CD14-positive monocyte (primary cell): ENCODE measurements around the gene KIF24. TPM values are rescaled to one million over a fixed set of nuclear protein-coding genes. Genes with fewer than 3 reads are reported as not detected.
"Not testable (repeated sequence)": the region's sequence is repeated elsewhere in the genome, so short reads cannot be mapped to it uniquely, and the experiment has no call there.

Experiments used
- DNase-seq, 3 donors: peaks; one replicate each; pipeline ENCODE4 v3.0.0-alpha.2; 2011 to 2022
- H2AFZ ChIP-seq: 2 replicates; pipeline ENCODE4 v1.6.0; 2012; ENCODE audit warnings: mild to moderate bottlenecking, low read depth, low read length, inconsistent platforms; ENCODE audit not compliant: insufficient read depth, poor library complexity, severe bottlenecking
- H3K27ac ChIP-seq, 2 donors: 1 replicate in 1 of 2; 2 replicates in 1 of 2; pipeline ENCODE4 v1.5.1; 2012 to 2013; ENCODE audit warnings: low read length in 2 of 2, control low read depth in 1 of 2, inconsistent platforms in 1 of 2, low read depth in 1 of 2, mild to moderate bottlenecking in 1 of 2
- H3K27me3 ChIP-seq, 2 donors: one replicate each; pipeline versions ENCODE4 v1.6.0 to v1.6.1; 2011 to 2013; ENCODE audit warnings: low read length in 2 of 2; ENCODE audit not compliant: control insufficient read depth in 2 of 2, insufficient read depth in 2 of 2
- H3K36me3 ChIP-seq, 2 donors: replicated peaks in 1 of 2; 1 replicate in 1 of 2; 2 replicates in 1 of 2; pipeline versions ENCODE4 v1.5.1 to v1.6.1; 2012 to 2013; ENCODE audit warnings: low read length in 2 of 2, control low read depth in 1 of 2, inconsistent platforms in 1 of 2, mild to moderate bottlenecking in 1 of 2; ENCODE audit not compliant: insufficient read depth in 2 of 2, control insufficient read depth in 1 of 2
- H3K4me1 ChIP-seq, 2 donors: 1 replicate in 1 of 2; 2 replicates in 1 of 2; pipeline versions ENCODE4 v1.5.1 to v1.6.1; 2012 to 2013; ENCODE audit warnings: low read length in 2 of 2, control low read depth in 1 of 2, inconsistent platforms in 1 of 2, mild to moderate bottlenecking in 1 of 2, moderate library complexity in 1 of 2; ENCODE audit not compliant: insufficient read depth in 2 of 2, control insufficient read depth in 1 of 2
- H3K4me2 ChIP-seq: replicated peaks from 2 replicates; pipeline ENCODE3; 2012; ENCODE audit warnings: low read length, moderate library complexity, mild to moderate bottlenecking; ENCODE audit not compliant: poor library complexity, severe bottlenecking; ENCODE audit errors: extremely low read depth
- H3K4me3 ChIP-seq, 3 experiments: fragments of 200-600 bp in 1 of 3; sonication (generic) in 1 of 3; replicated peaks in 1 of 3; 1 replicate in 2 of 3; 2 replicates in 1 of 3; pipeline ENCODE4 v1.5.1; 2011 to 2013; ENCODE audit warnings: low read length in 3 of 3, mild to moderate bottlenecking in 3 of 3, control low read depth in 2 of 3, low read depth in 2 of 3, inconsistent platforms in 1 of 3, moderate library complexity in 1 of 3
- H3K79me2 ChIP-seq: 2 replicates; pipeline ENCODE4 v1.6.0; 2012; ENCODE audit warnings: mild to moderate bottlenecking, control low read depth, inconsistent platforms, low read length, moderate library complexity; ENCODE audit not compliant: insufficient read depth
- H3K9ac ChIP-seq: 2 replicates; pipeline ENCODE4 v1.6.0; 2017; ENCODE audit warnings: low read length, mild to moderate bottlenecking; ENCODE audit not compliant: insufficient read depth, poor library complexity, severe bottlenecking
- H3K9me3 ChIP-seq, 2 donors: replicated peaks in 1 of 2; 1 replicate in 1 of 2; 2 replicates in 1 of 2; pipeline versions ENCODE4 v1.5.1 to v1.6.1; 2012 to 2013; ENCODE audit warnings: low read length in 2 of 2, control low read depth in 1 of 2; ENCODE audit not compliant: control insufficient read depth in 1 of 2, insufficient read depth in 1 of 2
- H4K20me1 ChIP-seq: 2 replicates; pipeline ENCODE4 v1.6.0; 2012; ENCODE audit warnings: mild to moderate bottlenecking, low read length, control low read depth, moderate library complexity; ENCODE audit not compliant: insufficient read depth
- H3K27ac Mint-ChIP-seq, 7 donors: one replicate each; pipeline ENCODE4 v1.8.0; 2020; ENCODE audit warnings: mild to moderate bottlenecking in 7 of 7, mixed read lengths in 7 of 7, moderate library complexity in 6 of 7, inconsistent platforms in 2 of 7
- H3K27me3 Mint-ChIP-seq, 3 donors: one replicate each; pipeline ENCODE4 v1.8.0; 2021 to 2022; ENCODE audit warnings: low read depth in 3 of 3, mild to moderate bottlenecking in 3 of 3, mixed read lengths in 3 of 3, moderate library complexity in 3 of 3, inconsistent platforms in 1 of 3
- H3K36me3 Mint-ChIP-seq, 2 donors: one replicate each; pipeline ENCODE4 v1.8.0; 2020; ENCODE audit warnings: mixed read lengths in 2 of 2, inconsistent platforms in 1 of 2, mild to moderate bottlenecking in 1 of 2
- H3K4me1 Mint-ChIP-seq: one replicate; pipeline ENCODE4 v1.8.0; 2020; ENCODE audit warnings: mild to moderate bottlenecking, mixed read lengths
- H3K4me3 Mint-ChIP-seq, 2 donors: one replicate each; pipeline ENCODE4 v1.8.0; 2020; ENCODE audit warnings: mild to moderate bottlenecking in 2 of 2, mixed read lengths in 2 of 2, moderate library complexity in 1 of 2
- H3K9me3 Mint-ChIP-seq, 7 donors: one replicate each; pipeline ENCODE4 v1.8.0; 2020 to 2022; ENCODE audit warnings: mixed read lengths in 7 of 7, mild to moderate bottlenecking in 6 of 7, moderate library complexity in 6 of 7, inconsistent platforms in 2 of 7
- CTCF ChIP-seq: fragments of 200-600 bp; IDR thresholded peaks from one replicate; pipeline ENCODE4 v1.8.0; 2022; ENCODE audit warnings: antibody characterized with exemption, mild to moderate bottlenecking
- WGBS: methylation state at CpG from one replicate; pipeline ENCODE4 v1.1.5; 2013; ENCODE audit warnings: missing lambda C conversion rate; ENCODE audit not compliant: insufficient coverage; 5-methylcytosine and 5-hydroxymethylcytosine counted together
- intact Hi-C, 2 donors: fragments of 100-400 bp; cut with micrococcal nuclease; formaldehyde crosslinking; loops; one replicate each; pipeline versions ENCODE4 v1.15.0 to v1.15.1; 2023
- polyA plus RNA-seq, 3 donors: library from polyadenylated mRNA; depleted of rRNA in 1 of 3; unstranded in 2 of 3; stranded (reverse) in 1 of 3; fragments of 300-500 nt in 2 of 3; fragments of >200 nt in 1 of 3; fragmentation: Illumina TruSeq in 2 of 3; gene quantifications; 1 replicate in 2 of 3; 2 replicates in 1 of 3; pipeline ENCODE4 v1.2.3, GENCODE V29; 2012 to 2021

The KIF24 gene
- polyA plus RNA-seq, 3 donors: 0.13 to 0.31 TPM; not detected in 1

GRCh38 chr9:34362614-34363214 is 33.6 kb upstream of the KIF24 start:
- H3K27me3 ChIP-seq: no peaks in the 10 kb centered on the region
- H3K27ac Mint-ChIP-seq: peak overlapping the region in 1 of 7 donors; percentile 77
- intact Hi-C loops: no loop called here

GRCh38 chr9:34352957-34353356 is 23.9 kb upstream of the KIF24 start:
- 100% methylated on average over 1 of the region's 1 CpG for WGBS
- H3K27me3 ChIP-seq, H3K4me2 ChIP-seq, H2AFZ ChIP-seq, H3K9me3 ChIP-seq, H3K27me3 Mint-ChIP-seq, intact Hi-C loops, H3K27ac ChIP-seq, H3K4me3 Mint-ChIP-seq, H4K20me1 ChIP-seq, H3K4me1 ChIP-seq, H3K79me2 ChIP-seq, H3K27ac Mint-ChIP-seq, H3K9ac ChIP-seq, DNase-seq, H3K36me3 ChIP-seq, H3K4me1 Mint-ChIP-seq, H3K4me3 ChIP-seq: not testable (repeated sequence)
- Mint-ChIP-seq H3K36me3 (peaks cover 7 to 24% of the 10 kb centered on the region in 2 donors), H3K9me3 (peaks cover 5 to 18% (median 12%) of the 10 kb centered on the region in 7 donors)

More at GRCh38 chr9:34362614-34363214, 33.6 kb upstream of the KIF24 start:
- H3K9ac ChIP-seq: no peak overlapping the region
- Mint-ChIP-seq H3K36me3 (peaks cover 0 to 2% of the 10 kb centered on the region in 2 donors), H3K27me3 (peaks cover 2 to 7% (median 3%) of the 10 kb centered on the region in 3 donors), H3K4me1 (peaks cover 6% of the 10 kb centered on the region), H3K9me3 (peaks cover 0 to 10% (median under 1%) of the 10 kb centered on the region in 7 donors), H3K4me3 (no peak overlapping the region)
- no peak for DNase-seq
- WGBS: 100% methylated on average over 2 of the region's 4 CpGs
- no peaks in the 10 kb centered on the region for H3K79me2 ChIP-seq
- H3K4me3 ChIP-seq: no peak overlapping the region
- H3K27ac ChIP-seq: no peak overlapping the region
- H3K4me2 ChIP-seq: no peak overlapping the region
- no peak for TF ChIP-seq CTCF
- H2AFZ ChIP-seq: no peak overlapping the region
- H3K36me3 ChIP-seq: no peaks in the 10 kb centered on the region
- H3K9me3 ChIP-seq: no peaks in the 10 kb centered on the region
- no peaks in the 10 kb centered on the region for H4K20me1 ChIP-seq
- no peaks in the 10 kb centered on the region for H3K4me1 ChIP-seq

- H3K4me1 ChIP-seq, DNase-seq, H3K27ac ChIP-seq, H3K79me2 ChIP-seq, H3K9me3 ChIP-seq, H3K4me1 Mint-ChIP-seq, H3K4me3 ChIP-seq, H4K20me1 ChIP-seq, H3K4me2 ChIP-seq, H2AFZ ChIP-seq, intact Hi-C loops, H3K27ac Mint-ChIP-seq, H3K9ac ChIP-seq, H3K27me3 Mint-ChIP-seq, H3K27me3 ChIP-seq: not testable (repeated sequence)
- peaks cover 2 to 18% (median 12%) of the 10 kb centered on the region in 7 donors for H3K9me3 Mint-ChIP-seq
- WGBS: 100% methylated on average over 2 of the region's 7 CpGs
- peaks cover 7 to 28% of the 10 kb centered on the region in 2 donors for H3K36me3 Mint-ChIP-seq
- peak overlapping the region in 1 of 2 donors; percentile 24 for H3K4me3 Mint-ChIP-seq
- H3K36me3 ChIP-seq: peaks cover 3 to 11% of the 10 kb centered on the region in 2 donors
Measured at GRCh38 chr9:34352122-34352652, 23.1 kb upstream of the KIF24 start.
